B cell (primary cell): ENCODE measurements around the gene ARHGAP23. TPM values are rescaled to one million over a fixed set of nuclear protein-coding genes. Genes with fewer than 3 reads are reported as not detected.

Source experiments
- ATAC-seq: fragments of 200-7000 bp; cut with Tn5 transposase; one replicate; pipeline ENCODE4 v1.10.0; 2021; ENCODE audit warnings: low read depth, mild to moderate bottlenecking, moderate number of reproducible peaks, moderate library complexity
- CTCF ChIA-PET: fragments of 350-600 bp; sonication (Branson Sonifier 250); formaldehyde crosslinking; loops from one replicate; lab custom pipeline; 2021; ENCODE audit warnings: antibody characterized with exemption, inconsistent platforms; lab: Charles Lee
- POLR2A ChIA-PET: fragments of 350-600 bp; sonication (Branson Sonifier 250); formaldehyde crosslinking; loops from one replicate; lab custom pipeline; 2021; ENCODE audit warnings: antibody characterized with exemption; lab: Charles Lee
- DNase-seq: peaks from one replicate; pipeline ENCODE4 v3.0.0; 2013
- H2AFZ ChIP-seq: 2 replicates; pipeline ENCODE4 v1.6.1; 2012; ENCODE audit warnings: mild to moderate bottlenecking, low read depth, low read length; ENCODE audit not compliant: insufficient read depth, poor library complexity, severe bottlenecking
- H3K27ac ChIP-seq, 2 donors: 1 replicate in 1 of 2; 2 replicates in 1 of 2; pipeline ENCODE4 v1.5.1; 2012 to 2013; ENCODE audit warnings: low read length in 2 of 2, mild to moderate bottlenecking in 2 of 2, moderate library complexity in 1 of 2
- H3K27me3 ChIP-seq, 4 experiments: fragments of 200-600 bp in 1 of 4; sonication (generic) in 1 of 4; replicated peaks in 1 of 4; 1 replicate in 2 of 4; 2 replicates in 2 of 4; pipeline versions ENCODE4 v1.6.1 to v1.7.0; 2013 to 2016; ENCODE audit warnings: low read length in 3 of 4, mild to moderate bottlenecking in 2 of 4, mixed read lengths in 1 of 4, moderate library complexity in 1 of 4; ENCODE audit not compliant: insufficient read depth in 4 of 4, control insufficient read depth in 3 of 4; ENCODE audit errors: control extremely low read depth in 1 of 4
- H3K36me3 ChIP-seq, 2 experiments: replicated peaks in 1 of 2; 1 replicate in 1 of 2; 2 replicates in 1 of 2; pipeline versions ENCODE4 v1.6.1 to v1.7.1; 2013; ENCODE audit warnings: low read length in 1 of 2; ENCODE audit not compliant: insufficient read depth in 2 of 2, control insufficient read depth in 1 of 2; ENCODE audit errors: control extremely low read depth in 1 of 2, extremely low read depth in 1 of 2
- H3K4me1 ChIP-seq, 2 donors: fragments of 200-600 bp in 1 of 2; sonication (generic) in 1 of 2; 1 replicate in 1 of 2; 2 replicates in 1 of 2; pipeline versions ENCODE4 v1.5.1 to v1.6.1; 2013 to 2017; ENCODE audit warnings: low read length in 2 of 2; ENCODE audit not compliant: control insufficient read depth in 2 of 2, insufficient read depth in 2 of 2
- H3K4me2 ChIP-seq: replicated peaks from 2 replicates; pipeline ENCODE3; 2012; ENCODE audit warnings: mild to moderate bottlenecking, low read depth, low read length; ENCODE audit not compliant: poor library complexity, severe bottlenecking
- H3K4me3 ChIP-seq, 5 experiments: fragments of 200-600 bp in 1 of 5; sonication (generic) in 1 of 5; 1 replicate in 3 of 5; 2 replicates in 2 of 5; pipeline versions ENCODE4 v1.5.1 to v1.7.0; 2011 to 2016; ENCODE audit warnings: low read length in 4 of 5, mild to moderate bottlenecking in 4 of 5, low read depth in 2 of 5, control low read depth in 1 of 5, moderate library complexity in 1 of 5; ENCODE audit not compliant: insufficient read depth in 1 of 5; ENCODE audit errors: control extremely low read depth in 1 of 5, extremely low read depth in 1 of 5
- H3K79me2 ChIP-seq: fragments of 200-600 bp; sonication (generic); one replicate; pipeline ENCODE4 v1.6.0; 2016; ENCODE audit warnings: low read length; ENCODE audit not compliant: control insufficient read depth, insufficient read depth
- H3K9ac ChIP-seq: fragments of 200-600 bp; sonication (generic); 2 replicates; pipeline ENCODE4 v1.6.1; 2017; ENCODE audit warnings: mild to moderate bottlenecking, low read length, moderate library complexity
- H3K9me3 ChIP-seq, 3 donors: one replicate each; pipeline versions ENCODE4 v1.6.1 to v1.7.1; 2013; ENCODE audit warnings: low read length in 2 of 3; ENCODE audit not compliant: control insufficient read depth in 2 of 3, insufficient read depth in 1 of 3; ENCODE audit errors: control extremely low read depth in 1 of 3
- H4K20me1 ChIP-seq: 2 replicates; pipeline ENCODE4 v1.6.0; 2012; ENCODE audit warnings: mild to moderate bottlenecking, low read length; ENCODE audit not compliant: insufficient read depth, control insufficient read depth, poor library complexity, severe bottlenecking
- H3K27ac Mint-ChIP-seq: one replicate; pipeline ENCODE4 v1.8.0; 2021; ENCODE audit warnings: mixed read lengths
- H3K27me3 Mint-ChIP-seq: one replicate; pipeline ENCODE4 v1.8.0; 2021; ENCODE audit warnings: mixed read lengths
- H3K4me1 Mint-ChIP-seq: one replicate; pipeline ENCODE4 v1.8.0; 2021; ENCODE audit warnings: mixed read lengths
- H3K4me3 Mint-ChIP-seq: one replicate; pipeline ENCODE4 v1.8.0; 2021; ENCODE audit warnings: mixed read lengths
- H3K9me3 Mint-ChIP-seq: one replicate; pipeline ENCODE4 v1.8.0; 2022; ENCODE audit warnings: mixed read lengths; ENCODE audit not compliant: insufficient read depth
- EZH2 ChIP-seq: IDR thresholded peaks from 2 replicates; pipeline ENCODE4 v1.6.1; 2012; ENCODE audit warnings: borderline replicate concordance, low read depth, mild to moderate bottlenecking, moderate library complexity, low read length; ENCODE audit not compliant: insufficient read depth, poor library complexity, severe bottlenecking
- WGBS: methylation state at CpG from one replicate; pipeline ENCODE4 v1.1.5; 2013; ENCODE audit warnings: missing lambda C conversion rate; ENCODE audit not compliant: insufficient coverage; 5-methylcytosine and 5-hydroxymethylcytosine counted together
- intact Hi-C: fragments of 100-400 bp; cut with micrococcal nuclease; formaldehyde crosslinking; loops from one replicate; pipeline ENCODE4 v1.10.0; 2022
- polyA plus RNA-seq: library from polyadenylated mRNA; depleted of rRNA; stranded (reverse); fragments of >200 nt; gene quantifications from 2 replicates; pipeline ENCODE4 v1.2.3, GENCODE V29; 2012
- total RNA-seq, 2 donors: library from RNA; stranded (reverse); fragments of 120-200 nt in 1 of 2; gene quantifications; 1 replicate in 1 of 2; 2 replicates in 1 of 2; pipeline versions ENCODE4 v1.2.3 to v1.2.4, GENCODE V29; 2013 to 2022
- TF ChIP-seq, protein P1 (sequence below): fragments of 200-600 bp; IDR thresholded peaks from one replicate; pipeline ENCODE4 v1.8.0; 2022; ENCODE audit warnings: antibody characterized with exemption, mild to moderate bottlenecking

ARHGAP23 gene
- total and polyA plus RNA-seq, 2 donors (not counting 1 experiment from before 2014, with no cell fraction given): 0.07 to 0.12 TPM

DNA sequence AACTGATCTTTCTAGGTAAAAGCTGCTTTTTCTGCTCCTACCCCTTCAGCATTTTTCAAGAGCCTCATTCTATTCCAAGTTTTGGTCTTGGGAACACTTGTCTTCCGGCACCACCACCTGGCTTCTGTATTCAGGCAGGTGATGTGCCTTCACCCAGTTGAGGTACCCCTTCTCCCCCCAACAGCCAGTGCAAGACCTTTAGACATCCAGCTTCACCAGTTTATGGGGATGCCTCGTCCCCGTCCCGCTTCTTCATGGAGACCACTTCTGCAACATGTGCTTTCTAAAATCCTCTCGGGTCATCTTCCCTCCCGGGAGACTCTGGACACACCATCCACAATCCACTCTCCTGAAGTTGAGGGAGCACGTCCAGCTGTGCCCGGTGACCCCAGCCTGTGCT, 107.6 kb downstream of the ARHGAP23 start:
- no peak for DNase-seq
- intact Hi-C loops: no loop called here
- no peaks in the 10 kb centered on the region for H3K36me3 ChIP-seq
- no peaks in the 10 kb centered on the region for H3K9me3 ChIP-seq
- H3K27ac ChIP-seq: no peak overlapping the region
- H3K27me3 ChIP-seq: peaks cover 0 to 5% (median 0%) of the 10 kb centered on the region in 4 experiments
- Mint-ChIP-seq H3K4me1 (no peaks in the 10 kb centered on the region), H3K27me3 (peaks cover 34% of the 10 kb centered on the region), H3K4me3 (no peak overlapping the region), H3K9me3 (no peaks in the 10 kb centered on the region), H3K27ac (no peak overlapping the region)
- H4K20me1 ChIP-seq: no peaks in the 10 kb centered on the region
- ChIA-PET POLR2A (no interaction called here), CTCF (interaction anchor here (1.6 kb wide), 1 partner anchor 22 kb away, joined by 4 read pairs; no protein-coding TSS in a partner anchor)
- no peak for TF ChIP-seq EZH2
- TF ChIP-seq, protein P1, sequence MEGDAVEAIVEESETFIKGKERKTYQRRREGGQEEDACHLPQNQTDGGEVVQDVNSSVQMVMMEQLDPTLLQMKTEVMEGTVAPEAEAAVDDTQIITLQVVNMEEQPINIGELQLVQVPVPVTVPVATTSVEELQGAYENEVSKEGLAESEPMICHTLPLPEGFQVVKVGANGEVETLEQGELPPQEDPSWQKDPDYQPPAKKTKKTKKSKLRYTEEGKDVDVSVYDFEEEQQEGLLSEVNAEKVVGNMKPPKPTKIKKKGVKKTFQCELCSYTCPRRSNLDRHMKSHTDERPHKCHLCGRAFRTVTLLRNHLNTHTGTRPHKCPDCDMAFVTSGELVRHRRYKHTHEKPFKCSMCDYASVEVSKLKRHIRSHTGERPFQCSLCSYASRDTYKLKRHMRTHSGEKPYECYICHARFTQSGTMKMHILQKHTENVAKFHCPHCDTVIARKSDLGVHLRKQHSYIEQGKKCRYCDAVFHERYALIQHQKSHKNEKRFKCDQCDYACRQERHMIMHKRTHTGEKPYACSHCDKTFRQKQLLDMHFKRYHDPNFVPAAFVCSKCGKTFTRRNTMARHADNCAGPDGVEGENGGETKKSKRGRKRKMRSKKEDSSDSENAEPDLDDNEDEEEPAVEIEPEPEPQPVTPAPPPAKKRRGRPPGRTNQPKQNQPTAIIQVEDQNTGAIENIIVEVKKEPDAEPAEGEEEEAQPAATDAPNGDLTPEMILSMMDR: no peak
- H3K4me2 ChIP-seq: no peak overlapping the region
- H3K4me1 ChIP-seq: no peaks in the 10 kb centered on the region
- no peaks in the 10 kb centered on the region for H3K79me2 ChIP-seq
- 91% methylated on average over 8 of the region's 8 CpGs for WGBS
- no peak for ATAC-seq
- no peak overlapping the region for H3K9ac ChIP-seq
- H2AFZ ChIP-seq: no peak overlapping the region
- no peak overlapping the region for H3K4me3 ChIP-seq

DNA sequence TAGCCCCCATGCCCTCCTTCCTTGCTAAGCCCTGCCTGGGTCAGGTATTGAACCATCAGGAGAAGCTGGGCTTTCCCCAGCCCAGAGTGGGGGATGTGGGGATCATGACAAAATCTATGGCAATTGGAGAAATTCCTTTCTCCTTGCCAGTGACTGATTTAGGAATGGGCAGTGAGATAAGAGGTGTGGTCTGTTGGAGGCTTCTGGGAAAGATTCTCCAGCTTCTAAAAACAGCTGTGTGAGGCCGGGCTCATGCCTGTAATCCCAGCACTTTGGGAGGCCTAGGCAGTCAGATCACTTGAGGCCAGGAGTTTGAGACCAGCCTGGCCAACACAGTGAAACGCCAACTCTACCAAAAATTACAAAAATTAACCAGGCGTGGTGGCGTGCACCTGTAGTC, 108.4 kb downstream of the ARHGAP23 start:
- no peaks in the 10 kb centered on the region for H3K79me2 ChIP-seq
- no peak overlapping the region for H3K27ac ChIP-seq
- no peak overlapping the region for H3K4me2 ChIP-seq
- Mint-ChIP-seq H3K4me1 (no peaks in the 10 kb centered on the region), H3K27me3 (peaks cover 33% of the 10 kb centered on the region), H3K4me3 (no peak overlapping the region), H3K9me3 (no peaks in the 10 kb centered on the region), H3K27ac (no peak overlapping the region)
- no peak for DNase-seq
- no peak overlapping the region for H2AFZ ChIP-seq
- H4K20me1 ChIP-seq: no peaks in the 10 kb centered on the region
- no peak overlapping the region for H3K4me3 ChIP-seq
- CTCF ChIA-PET: interaction anchor here (1.6 kb wide), 1 partner anchor 21 kb away, joined by 4 read pairs; no protein-coding TSS in a partner anchor
- H3K27me3 ChIP-seq: peaks cover 0 to 5% (median 0%) of the 10 kb centered on the region in 4 experiments
- H3K9ac ChIP-seq: no peak overlapping the region
- H3K4me1 ChIP-seq: no peaks in the 10 kb centered on the region
- no peak for TF ChIP-seq EZH2
- TF ChIP-seq, protein P1: no peak
- no peaks in the 10 kb centered on the region for H3K9me3 ChIP-seq
- intact Hi-C loops: no loop called here
- POLR2A ChIA-PET: no interaction called here
- no peaks in the 10 kb centered on the region for H3K36me3 ChIP-seq
- ATAC-seq: no peak
- WGBS: no CpG with 5 or more reads among the region's 4 CpGs
